HepG2 (cell line): Measurements from ENCODE around the gene PRSS8. TPM values are rescaled to one million over a fixed set of nuclear protein-coding genes. Genes with fewer than 3 reads are reported as not detected.
A peak's percentile ranks its signal among the peaks of the same experiment; 100 is the strongest.

Experiments used
- ATF2 ChIP-seq: sonication (generic); formaldehyde crosslinking; IDR thresholded peaks from 2 replicates; pipeline ENCODE4 v1.4.0; 2020; ENCODE audit warnings: missing genetic modification reagents
- ATF7 ChIP-seq, 2 experiments: fragments of 450-650 bp in 1 of 2; sonication (generic) in 1 of 2; formaldehyde crosslinking in 1 of 2; IDR thresholded peaks; 2 replicates each; pipeline versions ENCODE4 v1.4.0 to v1.6.1; 2016 to 2020; ENCODE audit warnings: antibody characterized with exemption in 1 of 2, mild to moderate bottlenecking in 1 of 2, missing genetic modification reagents in 1 of 2
- NR1H2 ChIP-seq: sonication (generic); formaldehyde crosslinking; IDR thresholded peaks from 2 replicates; pipeline ENCODE4 v1.8.1; 2022; ENCODE audit warnings: low read depth, missing genetic modification reagents, borderline replicate concordance
- NR2F2 ChIP-seq: IDR thresholded peaks from 2 replicates; pipeline ENCODE4 v1.6.1; 2012; ENCODE audit warnings: low read depth, inconsistent platforms, borderline replicate concordance
- NR2F6 ChIP-seq, 2 experiments: IDR thresholded peaks; 2 replicates each; pipeline ENCODE4 v1.6.1; 2016; ENCODE audit warnings: antibody characterized with exemption in 1 of 2, mild to moderate bottlenecking in 1 of 2
- POGZ ChIP-seq: sonication (generic); formaldehyde crosslinking; IDR thresholded peaks from 2 replicates; pipeline ENCODE4 v1.4.0; 2020; ENCODE audit warnings: mild to moderate bottlenecking, missing genetic modification reagents
- RFXANK ChIP-seq: IDR thresholded peaks from 2 replicates; pipeline ENCODE4 v1.6.1; 2016
- SPEN ChIP-seq: sonication (generic); formaldehyde crosslinking; IDR thresholded peaks from 2 replicates; pipeline ENCODE4 v1.5.1; 2020; ENCODE audit warnings: low read depth, mild to moderate bottlenecking, missing genetic modification reagents
- WIZ ChIP-seq: sonication (generic); formaldehyde crosslinking; IDR thresholded peaks from 2 replicates; pipeline ENCODE4 v1.5.1; 2020; ENCODE audit warnings: mild to moderate bottlenecking, missing genetic modification reagents
- YEATS2 ChIP-seq: sonication (generic); formaldehyde crosslinking; IDR thresholded peaks from 2 replicates; pipeline ENCODE4 v1.4.0; 2020; ENCODE audit warnings: missing genetic modification reagents, borderline replicate concordance
- ZNF160 ChIP-seq: sonication (generic); formaldehyde crosslinking; IDR thresholded peaks from 2 replicates; pipeline ENCODE4 v1.8.0; 2022; ENCODE audit warnings: mild to moderate bottlenecking, inconsistent platforms, missing genetic modification reagents
- ZNF296 ChIP-seq: sonication (generic); formaldehyde crosslinking; conservative IDR thresholded peaks from 2 replicates; pipeline ENCODE4 v1.5.0; 2020; ENCODE audit warnings: mild to moderate bottlenecking, missing genetic modification reagents
- ZNF331 ChIP-seq: sonication (generic); formaldehyde crosslinking; IDR thresholded peaks from 2 replicates; pipeline ENCODE4 v1.4.0; 2020; ENCODE audit warnings: missing genetic modification reagents
- ZNF562 ChIP-seq: sonication (generic); formaldehyde crosslinking; IDR thresholded peaks from 2 replicates; pipeline ENCODE4 v1.8.0; 2022; ENCODE audit warnings: missing genetic modification reagents, borderline replicate concordance
- ZNF572 ChIP-seq: sonication (generic); formaldehyde crosslinking; IDR thresholded peaks from 2 replicates; pipeline ENCODE4 v1.5.1; 2020; ENCODE audit warnings: mild to moderate bottlenecking, missing genetic modification reagents
- ZNF597 ChIP-seq: sonication (generic); formaldehyde crosslinking; IDR thresholded peaks from 2 replicates; pipeline ENCODE4 v1.5.0; 2020; ENCODE audit warnings: missing genetic modification reagents
- ZNF614 ChIP-seq: IDR thresholded peaks from 2 replicates; pipeline ENCODE4 v1.6.1; 2018; ENCODE audit warnings: missing biosample characterization, missing genetic modification reagents, inconsistent platforms, borderline replicate concordance
- ZNF619 ChIP-seq: sonication (generic); formaldehyde crosslinking; IDR thresholded peaks from 2 replicates; pipeline ENCODE4 v1.4.0; 2020; ENCODE audit warnings: mild to moderate bottlenecking, missing genetic modification reagents
- ZNF720 ChIP-seq: sonication (generic); formaldehyde crosslinking; IDR thresholded peaks from 2 replicates; pipeline ENCODE4 v1.4.0; 2020; ENCODE audit warnings: missing genetic modification reagents
- ZNF773 ChIP-seq: sonication (generic); formaldehyde crosslinking; IDR thresholded peaks from 2 replicates; pipeline ENCODE4 v1.4.0; 2020; ENCODE audit warnings: missing genetic modification reagents, borderline replicate concordance
- polyA plus RNA-seq, 8 experiments: library from polyadenylated mRNA; depleted of rRNA in 3 of 8; stranded (reverse) in 7 of 8; unstranded in 1 of 8; fragments of >200 nt; fragmentation: Illumina TruSeq in 4 of 8; extraction: Trizol in 4 of 8; gene quantifications; 2 replicates each; pipeline versions ENCODE4 v1.2.1 to v1.2.3, GENCODE V29; 2011 to 2016; ENCODE audit warnings: low read depth in 4 of 8, missing spikeins in 1 of 8, mixed read lengths in 1 of 8; ENCODE audit not compliant: insufficient read depth in 1 of 8
- total RNA-seq, 5 experiments: library from RNA; depleted of rRNA; stranded (reverse); fragments of >200 nt; fragmentation: Illumina TruSeq; extraction: Trizol; gene quantifications; 2 replicates each; pipeline ENCODE4 v1.2.3, GENCODE V29; 2016; ENCODE audit warnings: low read depth in 1 of 5
- TF ChIP-seq, protein P1 (sequence below): sonication (generic); formaldehyde crosslinking; conservative IDR thresholded peaks from 2 replicates; pipeline ENCODE4 v1.4.0; 2020; ENCODE audit warnings: missing genetic modification reagents
- TF ChIP-seq, protein P2 (sequence below): sonication (generic); formaldehyde crosslinking; IDR thresholded peaks from 2 replicates; pipeline ENCODE4 v1.4.0; 2020; ENCODE audit warnings: mild to moderate bottlenecking, missing genetic modification reagents

Gene PRSS8
- total and polyA plus RNA-seq, 2 of the 13 experiments (the other 11 are each of a cell fraction or from before 2014, with no cell fraction given): 2.6 to 7.2 TPM

- TF ChIP-seq, protein P1, sequence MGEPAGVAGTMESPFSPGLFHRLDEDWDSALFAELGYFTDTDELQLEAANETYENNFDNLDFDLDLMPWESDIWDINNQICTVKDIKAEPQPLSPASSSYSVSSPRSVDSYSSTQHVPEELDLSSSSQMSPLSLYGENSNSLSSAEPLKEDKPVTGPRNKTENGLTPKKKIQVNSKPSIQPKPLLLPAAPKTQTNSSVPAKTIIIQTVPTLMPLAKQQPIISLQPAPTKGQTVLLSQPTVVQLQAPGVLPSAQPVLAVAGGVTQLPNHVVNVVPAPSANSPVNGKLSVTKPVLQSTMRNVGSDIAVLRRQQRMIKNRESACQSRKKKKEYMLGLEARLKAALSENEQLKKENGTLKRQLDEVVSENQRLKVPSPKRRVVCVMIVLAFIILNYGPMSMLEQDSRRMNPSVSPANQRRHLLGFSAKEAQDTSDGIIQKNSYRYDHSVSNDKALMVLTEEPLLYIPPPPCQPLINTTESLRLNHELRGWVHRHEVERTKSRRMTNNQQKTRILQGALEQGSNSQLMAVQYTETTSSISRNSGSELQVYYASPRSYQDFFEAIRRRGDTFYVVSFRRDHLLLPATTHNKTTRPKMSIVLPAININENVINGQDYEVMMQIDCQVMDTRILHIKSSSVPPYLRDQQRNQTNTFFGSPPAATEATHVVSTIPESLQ: 0 out of 2 replicates have a peak, but pooled peaks have one; percentile 74
- peak; percentile 85 for TF ChIP-seq YEATS2 (CRISPR knock-in tag)
- TF ChIP-seq NR2F6 (IDR thresholded peaks at IDR 0.05): no peak
- TF ChIP-seq NR2F6 (CRISPR knock-in tag; IDR thresholded peaks at IDR 0.05): peak; percentile 48; the same call in 1 of the 2 replicates
- no peak for TF ChIP-seq ZNF597 (CRISPR knock-in tag)
- TF ChIP-seq NR2F2: peak; percentile 34; the same call in 1 of the 2 replicates
- peak; percentile 83; the same call in 1 of the 2 replicates for TF ChIP-seq RFXANK
- TF ChIP-seq ATF7 (IDR thresholded peaks at IDR 0.05): no peak
- peak; percentile 45 for TF ChIP-seq ATF7 (CRISPR knock-in tag; IDR thresholded peaks at IDR 0.05)
- TF ChIP-seq NR1H2 (CRISPR knock-in tag): no peak
- peak; percentile 81; the same call in 1 of the 2 replicates for TF ChIP-seq SPEN (CRISPR knock-in tag)
- TF ChIP-seq ZNF572 (CRISPR knock-in tag): no peak
- TF ChIP-seq ZNF614 (CRISPR knock-in tag): peak; percentile 94
- TF ChIP-seq POGZ (CRISPR knock-in tag): 0 out of 2 replicates have a peak, but pooled peaks have one; percentile 22
- TF ChIP-seq ZNF562 (CRISPR knock-in tag): no peak
- TF ChIP-seq ZNF619 (CRISPR knock-in tag): no peak
- TF ChIP-seq ZNF720 (CRISPR knock-in tag): no peak
- TF ChIP-seq ZNF331 (CRISPR knock-in tag): peak; percentile 84
- TF ChIP-seq ZNF160 (CRISPR knock-in tag): no peak; the same call in 1 of the 2 replicates
- TF ChIP-seq, protein P2, sequence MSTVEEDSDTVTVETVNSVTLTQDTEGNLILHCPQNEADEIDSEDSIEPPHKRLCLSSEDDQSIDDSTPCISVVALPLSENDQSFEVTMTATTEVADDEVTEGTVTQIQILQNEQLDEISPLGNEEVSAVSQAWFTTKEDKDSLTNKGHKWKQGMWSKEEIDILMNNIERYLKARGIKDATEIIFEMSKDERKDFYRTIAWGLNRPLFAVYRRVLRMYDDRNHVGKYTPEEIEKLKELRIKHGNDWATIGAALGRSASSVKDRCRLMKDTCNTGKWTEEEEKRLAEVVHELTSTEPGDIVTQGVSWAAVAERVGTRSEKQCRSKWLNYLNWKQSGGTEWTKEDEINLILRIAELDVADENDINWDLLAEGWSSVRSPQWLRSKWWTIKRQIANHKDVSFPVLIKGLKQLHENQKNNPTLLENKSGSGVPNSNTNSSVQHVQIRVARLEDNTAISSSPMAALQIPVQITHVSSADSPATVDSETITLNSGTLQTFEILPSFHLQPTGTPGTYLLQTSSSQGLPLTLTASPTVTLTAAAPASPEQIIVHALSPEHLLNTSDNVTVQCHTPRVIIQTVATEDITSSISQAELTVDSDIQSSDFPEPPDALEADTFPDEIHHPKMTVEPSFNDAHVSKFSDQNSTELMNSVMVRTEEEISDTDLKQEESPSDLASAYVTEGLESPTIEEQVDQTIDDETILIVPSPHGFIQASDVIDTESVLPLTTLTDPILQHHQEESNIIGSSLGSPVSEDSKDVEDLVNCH (CRISPR knock-in tag): 0 out of 2 replicates have a peak, but pooled peaks have one; percentile 26
- peak; percentile 82 for TF ChIP-seq ATF2 (CRISPR knock-in tag)
- no peak for TF ChIP-seq WIZ (CRISPR knock-in tag)
- TF ChIP-seq ZNF773: no peak; the same call in 1 of the 2 replicates
- no peak for TF ChIP-seq ZNF296 (CRISPR knock-in tag)
These were observed 17.9 kb downstream of the PRSS8 start, which contains the start of gene KAT8 (continued) for GRCh38 chr16:31117384-31118222.
